SK-N-SH treated with all-trans-retinoic acid at 6 μM for 48 hours (cell line): ENCODE data around the gene NBPF6.

Experiments used
- ARNTL ChIP-seq: fragments of 450-650 bp; formaldehyde crosslinking; IDR thresholded peaks from 2 replicates; pipeline ENCODE4 v1.5.0; 2020; ENCODE audit warnings: low read depth, mild to moderate bottlenecking, moderate library complexity, borderline replicate concordance
- GLIS3 ChIP-seq: fragments of 250-450 bp; sonication (Bioruptor Pico); IDR thresholded peaks from 2 replicates; pipeline ENCODE4 v1.5.0; 2020; ENCODE audit warnings: mild to moderate bottlenecking, moderate library complexity
- OSR1 ChIP-seq: fragments of 250-450 bp; sonication (Bioruptor Pico); IDR thresholded peaks from 2 replicates; pipeline ENCODE4 v1.8.0; 2022; ENCODE audit warnings: moderate library complexity, mild to moderate bottlenecking, inconsistent platforms
- PATZ1 ChIP-seq: fragments of 250-450 bp; sonication (Bioruptor Pico); IDR thresholded peaks from 2 replicates; pipeline ENCODE4 v1.8.0; 2020; ENCODE audit warnings: mild to moderate bottlenecking, moderate library complexity, borderline replicate concordance
- POU6F1 ChIP-seq: fragments of 250-450 bp; sonication (Bioruptor Pico); IDR thresholded peaks from 2 replicates; pipeline ENCODE4 v1.8.0; 2021; ENCODE audit warnings: low read depth, mild to moderate bottlenecking, moderate library complexity, borderline replicate concordance
- PPARA ChIP-seq: fragments of 250-450 bp; sonication (Bioruptor Pico); IDR thresholded peaks from 2 replicates; pipeline ENCODE4 v1.5.0; 2020; ENCODE audit warnings: mild to moderate bottlenecking, borderline replicate concordance
- RARB ChIP-seq: fragments of 250-450 bp; sonication (Bioruptor Pico); IDR thresholded peaks from 2 replicates; pipeline ENCODE4 v1.8.0; 2021; ENCODE audit warnings: mild to moderate bottlenecking, moderate library complexity
- SNAI2 ChIP-seq: fragments of 250-450 bp; sonication (Bioruptor Pico); IDR thresholded peaks from 2 replicates; pipeline ENCODE4 v1.5.0; 2020; ENCODE audit warnings: mild to moderate bottlenecking, moderate library complexity
- TSHZ2 ChIP-seq: fragments of 250-450 bp; sonication (Bioruptor Pico); IDR thresholded peaks from 2 replicates; pipeline ENCODE4 v1.5.0; 2020; ENCODE audit warnings: mild to moderate bottlenecking, moderate library complexity
- ZC3H10 ChIP-seq: fragments of 250-450 bp; sonication (Bioruptor Pico); IDR thresholded peaks from 2 replicates; pipeline ENCODE4 v1.5.1; 2021; ENCODE audit warnings: mild to moderate bottlenecking, moderate library complexity
- ZFP3 ChIP-seq: fragments of 250-450 bp; sonication (Bioruptor Pico); IDR thresholded peaks from 2 replicates; pipeline ENCODE4 v1.5.0; 2020; ENCODE audit warnings: mild to moderate bottlenecking, moderate library complexity
- ZFP30 ChIP-seq: fragments of 450-650 bp; formaldehyde crosslinking; IDR thresholded peaks from 2 replicates; pipeline ENCODE4 v1.5.0; 2022; ENCODE audit warnings: mild to moderate bottlenecking, moderate library complexity
- ZNF565 ChIP-seq: fragments of 450-650 bp; formaldehyde crosslinking; conservative IDR thresholded peaks from 2 replicates; pipeline ENCODE4 v1.5.0; 2020; ENCODE audit warnings: low read depth, mild to moderate bottlenecking, moderate library complexity

GRCh38 chr1:108511764-108512163 is 61.6 kb downstream of the NBPF6 start:
- TF ChIP-seq ARNTL (CRISPR knock-in tag), result no peak
- TF ChIP-seq POU6F1 (CRISPR knock-in tag), result no peak
- TF ChIP-seq ZFP3 (CRISPR knock-in tag), result no peak
- no peak for TF ChIP-seq SNAI2 (CRISPR knock-in tag)
- no peak for TF ChIP-seq ZC3H10 (CRISPR knock-in tag)
- no peak for TF ChIP-seq ZNF565
- no peak for TF ChIP-seq ZFP30 (CRISPR knock-in tag)
- no peak for TF ChIP-seq OSR1
- TF ChIP-seq PPARA (CRISPR knock-in tag), result no peak
- no peak for TF ChIP-seq PATZ1
- no peak for TF ChIP-seq TSHZ2 (CRISPR knock-in tag)
- TF ChIP-seq GLIS3 (CRISPR knock-in tag), result no peak
- TF ChIP-seq RARB (CRISPR knock-in tag), result no peak
